Measurements from ENCODE around the gene NHLH2.

NHLH2 gene

GRCh38 chr1:115796897-115797296, 44.0 kb downstream of the NHLH2 start:
- DNase-seq, result no peak

GRCh38 chr1:115796036-115796435, 44.9 kb downstream of the NHLH2 start:
- no peak for DNase-seq

- DNase-seq, result no peak
These were observed 45.8 kb downstream of the NHLH2 start for GRCh38 chr1:115794976-115795639.

GRCh38 chr1:115793162-115793561, 47.8 kb downstream of the NHLH2 start:
- DNase-seq, result no peak

GRCh38 chr1:115791816-115792215, 49.1 kb downstream of the NHLH2 start:
- DNase-seq, result no peak

GRCh38 chr1:115790846-115791245, 50.1 kb downstream of the NHLH2 start:
- DNase-seq, result no peak

GRCh38 chr1:115790356-115790755, 50.6 kb downstream of the NHLH2 start:
- DNase-seq, result no peak

All from activated T-cell treated with anti-CD3 and anti-CD28 coated beads for 4 hours (primary cell).